GM19351 (cell line): ENCODE data around the gene IL15.
A peak's percentile ranks its signal among the peaks of the same experiment; 100 is the strongest.
"Not testable (repeated sequence)": the region's sequence is repeated elsewhere in the genome, so short reads cannot be mapped to it uniquely, and the experiment has no call there.

Experiments used
- ATAC-seq: cut with Tn5 transposase; IDR thresholded peaks from one replicate; pipeline ENCODE4 v1.9.1; 2021; ENCODE audit warnings: mild to moderate bottlenecking, moderate library complexity; ENCODE audit not compliant: unreplicated experiment

The IL15 gene

GRCh38 chr4:141697116-141697515 lies 60.7 kb downstream of the IL15 start:
- no peak for ATAC-seq

GRCh38 chr4:141702472-141703182 lies 66.2 kb downstream of the IL15 start:
- no peak for ATAC-seq

DNA sequence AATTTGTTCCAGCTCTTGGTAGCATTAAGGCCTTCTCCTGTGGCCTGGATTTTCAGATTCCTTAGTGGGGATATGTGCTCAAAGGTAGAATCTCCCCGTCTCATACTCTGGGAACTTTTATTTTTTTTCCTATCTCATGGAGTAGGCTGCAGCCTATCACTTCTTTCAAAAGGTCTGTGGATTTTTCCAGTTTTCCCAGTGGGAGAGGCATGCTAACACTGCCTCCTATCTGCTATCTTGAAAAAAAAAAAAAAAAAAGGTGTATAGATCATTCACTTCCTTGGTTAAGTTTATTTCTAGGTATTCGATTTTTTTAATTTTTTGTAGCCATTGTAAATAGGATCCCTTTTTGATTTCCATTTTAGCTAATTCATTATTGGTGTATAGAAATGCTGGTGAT lies 67.1 kb downstream of the IL15 start:
- no peak for ATAC-seq

DNA sequence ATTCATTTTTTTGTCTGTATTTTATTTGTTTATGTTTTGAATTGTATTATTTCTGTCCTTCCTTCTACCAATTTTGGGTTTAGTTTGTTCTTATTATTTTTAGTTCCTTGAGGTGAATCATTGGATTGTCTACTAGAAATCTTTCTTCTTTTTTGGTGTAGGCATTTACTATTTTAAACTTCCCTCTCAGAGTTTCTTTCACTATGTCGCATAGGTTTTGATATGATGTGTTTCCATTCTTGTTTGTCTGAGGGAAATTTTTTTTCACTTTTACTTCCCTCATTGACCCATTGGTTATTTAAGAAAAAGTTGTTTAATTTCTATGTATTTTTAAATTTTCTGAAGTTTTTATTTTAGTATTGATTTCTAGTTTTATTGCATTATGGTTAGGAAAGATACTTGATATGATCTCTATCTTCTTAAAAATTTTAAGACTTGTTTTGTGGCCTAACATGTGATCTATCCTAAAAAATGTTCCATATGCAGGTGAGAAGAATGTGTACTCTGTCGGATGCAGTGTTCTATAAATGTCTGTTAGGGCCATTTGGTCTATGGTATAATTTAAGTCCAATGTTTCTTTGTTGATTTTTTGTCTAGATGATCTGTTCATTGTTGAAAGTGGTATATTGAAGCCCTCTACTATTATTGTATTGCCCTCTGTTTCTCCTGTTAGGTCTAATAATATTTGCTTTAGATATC lies 68.8 kb downstream of the IL15 start:
- peak; percentile 81 for ATAC-seq

- ATAC-seq, result peak; percentile 66
These were observed 69.5 kb downstream of the IL15 start for GRCh38 chr4:141705747-141706377.

GRCh38 chr4:141706445-141706844 lies 70.1 kb downstream of the IL15 start:
- ATAC-seq, result no peak

DNA sequence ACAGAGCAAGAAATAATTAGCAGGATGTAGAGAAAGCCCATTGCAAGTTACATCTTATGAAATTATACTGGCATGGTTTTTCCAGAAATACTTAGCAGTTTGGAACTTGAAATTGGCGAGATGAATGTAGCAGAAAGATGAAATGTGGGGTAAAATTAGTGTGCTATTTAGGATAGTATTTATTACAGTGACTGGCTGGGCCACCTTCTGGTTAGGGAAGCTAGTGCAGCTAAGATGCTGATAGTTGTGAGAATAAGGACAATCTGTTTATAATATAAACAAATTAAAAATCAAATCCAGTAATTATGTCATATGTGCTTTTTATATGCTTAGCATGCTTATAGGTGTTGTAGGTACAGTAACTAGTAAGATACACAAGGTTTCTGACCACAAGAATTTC lies 74.8 kb downstream of the IL15 start:
- peak; percentile 67 for ATAC-seq

- no peak for ATAC-seq
These were observed 76.8 kb downstream of the IL15 start for GRCh38 chr4:141713185-141713584.

DNA sequence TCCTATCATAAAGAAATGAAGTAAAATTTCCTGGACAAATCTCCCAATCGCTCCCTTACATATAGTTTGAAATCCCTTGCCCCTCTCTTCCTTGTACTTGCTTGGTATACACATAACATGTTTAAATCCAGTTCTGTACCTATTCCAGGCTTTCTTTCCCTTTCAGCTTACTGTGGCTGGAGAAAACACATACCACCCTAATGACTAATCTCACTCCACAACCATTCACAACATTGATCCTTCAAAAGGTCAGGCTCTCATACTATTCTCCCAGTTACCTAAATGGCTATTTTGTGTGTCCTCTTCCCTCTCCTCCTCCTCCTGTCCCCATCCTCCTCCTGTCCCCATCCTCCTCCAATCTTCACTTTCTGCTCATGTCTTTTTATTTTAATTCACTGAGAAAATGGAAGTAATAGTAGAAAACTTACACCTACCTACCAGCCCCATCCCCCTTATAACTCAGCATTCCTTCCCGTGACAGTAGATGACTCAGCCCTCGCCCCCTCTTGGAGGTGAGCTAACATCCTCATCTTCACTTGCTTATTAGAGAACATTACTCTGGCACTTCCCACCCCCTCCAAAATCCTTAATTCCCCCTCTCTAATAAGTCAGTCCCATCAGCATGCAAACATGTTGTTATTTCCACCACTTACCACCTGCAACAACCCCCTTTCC lies 77.5 kb downstream of the IL15 start:
- ATAC-seq, result no peak

GRCh38 chr4:141719585-141719984 lies 83.2 kb downstream of the IL15 start:
- no peak for ATAC-seq

DNA sequence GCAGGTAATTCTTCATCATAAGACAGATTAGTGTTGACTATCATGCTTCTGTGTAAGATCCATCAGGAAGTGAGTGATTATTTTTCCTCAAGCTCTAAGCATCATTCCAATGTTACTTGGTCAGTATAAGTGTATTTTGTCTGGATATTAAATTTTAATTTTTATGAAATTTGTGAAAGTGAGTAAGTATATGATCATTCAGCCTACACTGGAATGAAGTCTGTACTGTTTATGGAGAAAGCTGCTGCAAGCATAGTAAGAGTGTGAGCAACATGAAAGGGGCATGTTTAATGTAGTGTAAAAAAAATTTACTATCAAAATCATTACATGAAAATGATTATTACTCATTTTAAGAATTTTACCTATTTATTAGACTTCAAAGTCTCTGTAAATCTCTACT lies 84.8 kb downstream of the IL15 start:
- no peak for ATAC-seq

- no peak for ATAC-seq
These were observed 88.3 kb downstream of the IL15 start for GRCh38 chr4:141724646-141725045.

GRCh38 chr4:141727420-141727819 lies 91.0 kb downstream of the IL15 start:
- ATAC-seq, result no peak

GRCh38 chr4:141730805-141731204 lies 94.4 kb downstream of the IL15 start:
- ATAC-seq, result peak; percentile 48

DNA sequence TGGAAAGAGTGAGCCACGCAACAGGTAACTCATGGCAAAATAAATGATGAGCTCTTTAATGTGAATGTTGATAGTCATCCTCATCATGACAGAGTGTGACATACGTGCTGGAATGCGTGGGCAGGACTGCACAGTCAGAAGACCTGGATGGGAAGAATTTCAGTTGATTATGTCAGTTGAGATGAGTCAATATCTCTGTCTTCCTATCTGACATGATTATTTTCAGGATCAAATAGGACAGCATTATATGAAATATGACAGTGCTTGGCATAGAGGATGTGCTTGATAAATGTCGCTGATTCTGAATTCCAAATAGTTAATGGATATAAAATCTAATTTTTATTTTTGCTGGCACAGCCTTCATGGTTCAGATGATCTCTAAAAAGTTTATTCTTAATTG lies 95.1 kb downstream of the IL15 start:
- ATAC-seq, result no peak

- ATAC-seq, result no peak
These were observed 103.3 kb downstream of the IL15 start for GRCh38 chr4:141739636-141740035.

GRCh38 chr4:141746026-141746425 lies 109.6 kb downstream of the IL15 start:
- ATAC-seq, result no peak

GRCh38 chr4:141751806-141752205 lies 115.4 kb downstream of the IL15 start:
- not testable (repeated sequence) for ATAC-seq

DNA sequence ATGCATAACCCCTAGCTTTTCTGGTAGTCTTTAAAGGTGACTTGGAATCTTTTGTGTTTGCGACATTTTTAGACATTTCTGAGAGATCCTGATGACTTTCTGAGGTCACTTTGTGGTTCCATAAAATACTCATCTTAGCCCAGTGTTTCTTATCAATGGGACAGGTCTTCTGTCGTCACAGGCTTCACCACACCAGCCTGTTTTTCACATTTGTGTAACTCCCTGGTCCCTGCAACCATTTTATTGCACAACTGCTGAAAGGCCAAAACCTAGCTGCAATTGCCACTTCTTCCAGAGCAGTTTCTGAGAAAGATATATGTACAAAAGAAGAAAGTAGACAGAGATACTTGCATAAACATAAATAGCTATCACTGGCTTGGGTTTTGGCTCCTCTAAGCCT lies 120.9 kb downstream of the IL15 start:
- no peak for ATAC-seq

- ATAC-seq, result no peak
These were observed 123.5 kb downstream of the IL15 start for GRCh38 chr4:141759796-141760425.

DNA sequence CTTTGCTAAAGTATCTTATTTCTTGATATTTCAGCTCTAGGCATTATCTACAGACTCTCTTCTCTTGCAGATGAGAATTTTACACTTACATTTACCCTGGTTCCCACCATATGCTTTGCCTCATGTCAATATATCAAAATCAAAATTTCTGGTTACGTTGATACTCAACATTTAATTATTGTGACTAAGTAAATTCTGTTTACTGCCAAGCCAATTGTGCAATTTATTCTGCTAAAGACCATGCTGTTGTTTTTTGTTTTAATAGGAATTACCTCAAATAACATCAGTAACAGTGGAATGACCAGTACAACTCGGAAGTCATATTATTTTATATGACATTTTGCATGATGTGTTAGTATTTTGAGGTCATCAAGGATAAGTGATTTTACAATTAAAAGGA lies 125.5 kb downstream of the IL15 start:
- no peak for ATAC-seq
